Posterior vena cava (tissue), 2 donors: ENCODE measurements around the gene TSHZ1. TPM values are rescaled to one million over a fixed set of nuclear protein-coding genes. Genes with fewer than 3 reads are reported as not detected.

Experiments used
- DNase-seq: peaks from one replicate; pipeline ENCODE4 v3.0.0-alpha.2; 2020; ENCODE audit warnings: low spot score
- intact Hi-C, 2 donors: fragments of 100-400 bp; cut with DNase I; formaldehyde crosslinking; loops; one replicate each; pipeline versions ENCODE4 v1.14.1 to v1.14.2; 2022 to 2023
- total RNA-seq, 2 donors: library from RNA; stranded (reverse); fragmentation: NEBNext Ultra II Directional; extraction: Animal tissue kit (Norgen Biotek cat#: 25700); gene quantifications; one replicate each; pipeline ENCODE4 v1.2.1, GENCODE V29; 2021
- donor health status: DM: yes; HTN: yes; CAD: no.
- donor health status: DM: yes; HTN: yes; CAD: no.

TSHZ1 gene
- total RNA-seq, 2 donors from 2014 or later = 18.5 to 19.0 TPM

- no peak for DNase-seq
- intact Hi-C loops = no loop called here
Measured at GRCh38 chr18:75256376-75256775, 45.8 kb downstream of the TSHZ1 start.

- no peak for DNase-seq
- intact Hi-C loops = no loop called here
Measured at GRCh38 chr18:75257605-75258004, 47.0 kb downstream of the TSHZ1 start.

- intact Hi-C loops = no loop called here
- DNase-seq = no peak
Measured at GRCh38 chr18:75261430-75262223, 51.0 kb downstream of the TSHZ1 start.

- intact Hi-C loops = no loop called here
- DNase-seq = no peak
Measured at GRCh38 chr18:75262511-75262910, 51.9 kb downstream of the TSHZ1 start.

- DNase-seq = no peak
- intact Hi-C loops = no loop called here
Measured at GRCh38 chr18:75264195-75264594, 53.6 kb downstream of the TSHZ1 start.

- intact Hi-C loops = no loop called here
- no peak for DNase-seq
Measured at GRCh38 chr18:75264926-75265597, 54.5 kb downstream of the TSHZ1 start.

GRCh38 chr18:75265872-75266271 is 55.3 kb downstream of the TSHZ1 start:
- intact Hi-C loops = no loop called here
- no peak for DNase-seq

GRCh38 chr18:75267643-75268363 is 57.2 kb downstream of the TSHZ1 start:
- intact Hi-C loops = no loop called here
- DNase-seq = no peak

GRCh38 chr18:75268364-75268646 is 57.7 kb downstream of the TSHZ1 start:
- no peak for DNase-seq
- intact Hi-C loops = no loop called here

GRCh38 chr18:75269124-75269680 is 58.6 kb downstream of the TSHZ1 start:
- DNase-seq = no peak
- intact Hi-C loops = no loop called here

GRCh38 chr18:75269696-75270095 is 59.1 kb downstream of the TSHZ1 start:
- no peak for DNase-seq
- intact Hi-C loops = no loop called here

- intact Hi-C loops = no loop called here
- DNase-seq = no peak
Measured at GRCh38 chr18:75271952-75272351, 61.4 kb downstream of the TSHZ1 start.

GRCh38 chr18:75273817-75274216 is 63.2 kb downstream of the TSHZ1 start:
- intact Hi-C loops = no loop called here
- DNase-seq = no peak

GRCh38 chr18:75275226-75275625 is 64.6 kb downstream of the TSHZ1 start:
- intact Hi-C loops = no loop called here
- DNase-seq = no peak

- no peak for DNase-seq
- intact Hi-C loops = no loop called here
Measured at GRCh38 chr18:75276818-75277609, 66.4 kb downstream of the TSHZ1 start.

GRCh38 chr18:75277610-75277928 is 67.0 kb downstream of the TSHZ1 start:
- DNase-seq = no peak
- intact Hi-C loops = no loop called here

- no peak for DNase-seq
- intact Hi-C loops = no loop called here
Measured at GRCh38 chr18:75279381-75279780, 68.8 kb downstream of the TSHZ1 start.

- no peak for DNase-seq
- intact Hi-C loops = no loop called here
Measured at GRCh38 chr18:75280427-75281280, 70.1 kb downstream of the TSHZ1 start.

- intact Hi-C loops = no loop called here
Measured at GRCh38 chr18:75282746-75283145, 72.1 kb downstream of the TSHZ1 start.

More at GRCh38 chr18:75282746-75283145, 72.1 kb downstream of the TSHZ1 start:
- DNase-seq = no peak
